Glomerular visceral epithelial cell (primary cell): Measurements from ENCODE around the gene ADPRHL1.
A peak's percentile ranks its signal among the peaks of the same experiment; 100 is the strongest.
"Not testable (repeated sequence)": the region's sequence is repeated elsewhere in the genome, so short reads cannot be mapped to it uniquely, and the experiment has no call there.

ENCODE experiments used
- DNase-seq: peaks from one replicate; pipeline ENCODE4 v3.0.0-alpha.2; 2016; ENCODE audit errors: extremely low spot score

The ADPRHL1 gene

DNA sequence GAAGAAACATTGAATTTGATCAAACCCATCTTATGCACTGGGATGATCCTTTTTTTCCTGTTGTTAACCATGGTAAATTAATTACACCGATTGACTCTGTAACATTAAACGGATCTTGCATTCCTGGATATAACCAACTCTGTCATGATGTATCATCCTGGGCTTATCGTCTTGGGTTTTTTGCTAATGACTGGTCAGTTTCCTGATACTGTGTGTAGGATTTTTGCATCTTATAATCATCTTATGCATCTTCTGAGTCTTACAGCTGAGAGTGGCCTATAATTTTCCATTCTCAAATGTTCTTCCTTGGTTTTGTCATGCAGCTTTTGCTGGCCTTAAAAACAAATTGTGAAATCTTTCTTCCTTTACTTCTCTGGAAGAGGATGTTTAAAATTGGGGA, 24.4 kb upstream of the ADPRHL1 start:
- no peak for DNase-seq

GRCh38 chr13:113476811-113477210, 23.5 kb upstream of the ADPRHL1 start:
- no peak for DNase-seq

GRCh38 chr13:113475911-113476310, 22.6 kb upstream of the ADPRHL1 start:
- no peak for DNase-seq

DNA sequence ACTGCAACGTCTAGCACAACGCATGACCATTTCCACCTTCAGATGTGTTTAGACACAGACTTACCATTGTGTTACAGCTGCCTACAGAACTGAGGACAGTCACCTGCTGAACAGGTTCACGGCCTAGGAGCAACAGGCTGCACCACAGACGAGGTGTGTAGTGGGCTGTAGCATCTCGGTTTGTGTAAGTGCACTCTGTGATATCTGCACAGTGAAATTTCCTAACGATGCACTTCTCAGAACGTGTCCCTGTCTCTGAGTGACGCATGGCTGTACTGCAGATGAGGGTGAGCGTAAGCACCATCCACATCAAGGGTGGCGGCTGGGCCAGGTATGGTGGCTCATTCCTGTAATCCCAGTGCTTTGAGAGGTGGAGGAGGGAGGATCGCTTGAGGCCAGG, 22.0 kb upstream of the ADPRHL1 start:
- DNase-seq = no peak

- DNase-seq = peak; percentile 25
Observed at GRCh38 chr13:113474179-113474578, 20.9 kb upstream of the ADPRHL1 start.

DNA sequence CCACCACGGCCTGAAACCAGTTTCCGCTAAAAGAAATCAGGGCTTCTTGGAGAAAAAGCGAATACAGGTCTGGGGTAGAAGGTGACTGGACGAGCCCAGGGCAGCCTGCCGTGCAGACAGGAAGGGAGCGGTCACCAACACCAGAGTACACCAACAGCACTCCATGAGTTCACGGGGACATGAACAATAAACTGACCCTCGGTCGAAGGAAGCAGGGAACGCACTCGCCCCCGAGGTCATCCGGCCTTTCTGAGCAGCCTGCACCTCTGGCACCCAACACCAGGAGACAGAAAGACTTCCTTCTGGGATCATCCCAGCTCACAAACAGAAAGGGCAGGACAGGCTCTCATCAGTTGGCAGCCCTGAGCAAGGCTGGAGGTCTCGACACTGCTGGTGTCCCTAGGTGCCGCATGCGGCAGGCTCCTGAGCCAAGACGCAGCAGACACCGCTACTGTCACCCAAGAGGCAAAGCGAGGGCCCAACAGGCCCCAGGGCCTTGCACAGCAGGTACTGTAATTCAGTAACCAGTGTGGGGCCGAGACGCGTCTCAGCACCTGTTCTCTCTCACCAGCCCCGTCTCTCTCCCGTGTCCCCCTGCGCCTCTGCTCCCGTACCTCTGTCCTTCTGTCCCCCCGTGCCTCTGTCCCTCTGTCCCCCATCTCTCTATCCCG, 19.2 kb upstream of the ADPRHL1 start:
- DNase-seq = no peak

DNA sequence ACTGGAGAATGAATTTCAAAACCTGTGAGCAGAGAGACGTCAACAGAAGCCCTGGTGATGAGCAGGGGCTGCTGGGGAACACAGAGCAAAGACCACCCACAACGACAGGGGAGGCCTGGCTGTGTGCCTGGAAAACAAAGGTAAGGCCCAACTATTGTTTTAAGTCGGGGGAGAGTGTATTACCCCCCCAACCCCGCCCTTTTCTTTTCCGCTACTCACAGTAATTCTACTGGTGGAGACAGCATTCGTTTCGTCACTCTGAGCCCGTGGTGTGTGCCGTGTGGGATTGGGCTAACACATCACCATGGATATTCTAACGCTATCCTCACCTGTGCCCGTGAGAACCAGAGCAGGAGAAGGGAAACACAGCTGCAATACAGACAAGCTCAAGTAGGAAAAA, 18.6 kb upstream of the ADPRHL1 start:
- no peak for DNase-seq

GRCh38 chr13:113470635-113471163, 17.4 kb upstream of the ADPRHL1 start:
- not testable (repeated sequence) for DNase-seq

DNA sequence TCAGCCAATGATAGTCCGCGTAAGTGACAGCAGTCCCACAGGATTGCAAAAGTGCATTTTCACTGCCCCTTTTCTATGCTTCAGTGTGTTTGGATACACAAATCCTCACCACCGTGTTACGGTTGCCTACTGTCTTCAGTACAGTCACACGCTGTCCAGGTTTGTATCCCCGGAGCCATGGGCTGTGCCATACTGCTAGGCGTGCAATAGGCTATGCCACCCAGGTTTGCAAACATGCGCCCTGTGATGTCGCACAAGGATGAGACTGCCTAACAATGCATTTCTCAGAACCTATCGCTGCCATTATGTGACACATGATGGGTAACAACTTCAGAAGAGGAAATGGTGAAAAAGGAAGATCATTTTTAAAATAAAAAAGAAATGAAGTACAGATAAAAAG, 16.8 kb upstream of the ADPRHL1 start:
- DNase-seq = no peak

DNA sequence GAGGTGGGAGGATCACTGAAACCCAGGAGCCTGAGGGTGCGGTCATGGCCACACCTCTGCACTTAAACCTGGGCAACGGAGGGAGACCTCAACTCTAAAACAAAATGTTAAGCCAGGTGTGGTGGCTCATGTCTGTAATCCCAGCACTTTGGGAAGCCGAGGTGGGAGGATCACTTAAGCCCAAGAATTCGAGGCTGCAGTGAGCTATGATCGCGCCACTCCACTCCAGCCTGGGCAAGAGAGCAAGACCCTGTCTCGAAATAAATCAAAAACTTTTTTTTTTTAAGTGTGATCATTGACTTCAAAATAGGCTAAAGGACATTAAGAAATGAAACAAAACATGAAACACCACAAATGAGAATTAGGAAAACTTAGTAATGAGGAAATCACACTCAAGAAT, 16.3 kb upstream of the ADPRHL1 start:
- DNase-seq = no peak

DNA sequence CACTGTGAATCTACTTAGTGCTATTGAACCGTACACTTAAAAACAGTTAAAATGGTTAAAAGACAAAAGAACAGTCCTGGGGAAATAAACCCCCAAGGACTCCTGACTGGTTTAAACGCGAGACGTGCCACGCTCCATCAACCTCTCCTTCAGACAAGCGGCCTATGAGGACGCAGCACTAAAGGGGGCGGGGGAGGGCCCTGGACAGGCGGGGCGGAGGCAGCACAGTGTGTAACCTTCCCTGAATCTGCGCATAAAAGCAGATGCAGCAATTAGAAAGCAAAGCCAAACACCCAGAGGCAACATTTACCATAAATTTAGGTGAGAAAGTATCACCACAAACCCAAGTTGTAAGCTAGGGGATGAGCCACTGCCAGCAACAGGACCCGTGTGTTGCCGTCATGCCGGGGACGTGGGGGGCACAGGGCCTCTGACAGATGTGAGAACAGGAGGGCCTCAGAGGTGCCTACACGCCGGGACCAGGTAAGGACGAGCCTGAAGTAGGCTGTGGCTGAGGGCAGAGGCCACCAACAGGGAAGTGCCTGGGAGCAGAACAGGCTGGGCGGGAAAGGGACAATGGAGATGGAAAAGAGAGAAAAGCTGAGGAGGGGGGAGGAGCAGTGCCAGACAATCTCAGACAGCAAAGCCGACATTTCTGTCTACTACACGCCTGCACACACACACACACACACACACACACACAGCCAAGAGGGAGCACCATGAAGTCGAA, 15.3 kb upstream of the ADPRHL1 start:
- no peak for DNase-seq

DNA sequence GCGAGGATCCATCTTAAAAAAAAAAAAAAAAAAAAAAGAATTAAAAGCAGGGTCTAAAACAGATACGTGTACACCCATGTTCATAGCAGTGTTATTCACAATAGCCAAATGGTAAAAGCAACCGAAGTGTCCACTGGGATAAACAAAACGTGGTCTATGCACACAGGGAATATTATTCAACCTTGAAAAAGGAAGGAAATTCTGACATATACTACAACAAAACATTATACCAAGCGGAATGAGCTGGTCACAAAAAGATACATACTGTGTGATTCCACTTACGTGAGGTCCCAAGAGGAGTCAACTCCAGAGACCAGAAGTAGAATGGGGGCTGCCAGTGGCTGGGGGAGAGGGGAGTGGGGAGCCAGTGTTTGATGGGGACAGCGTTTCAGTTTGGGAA, 14.7 kb upstream of the ADPRHL1 start:
- DNase-seq = no peak

DNA sequence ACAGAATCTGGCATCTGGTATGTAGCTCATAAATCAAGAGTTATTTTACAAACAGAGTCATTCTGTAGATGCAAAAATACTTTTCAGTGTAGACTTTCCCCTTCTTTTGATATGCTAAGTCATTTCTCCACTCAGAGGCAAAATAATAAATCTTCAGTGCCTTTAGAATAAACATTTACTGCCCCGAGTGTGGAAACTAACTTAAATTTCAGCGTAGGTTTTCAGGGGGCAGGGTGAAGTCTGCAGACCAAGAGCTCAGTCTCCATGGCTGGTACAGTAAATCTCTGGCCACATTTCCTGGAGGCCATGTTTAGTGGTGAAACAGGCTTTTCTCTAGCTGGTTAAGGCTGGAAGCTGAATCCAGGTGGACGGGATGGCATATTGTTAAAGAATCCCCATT, 13.1 kb upstream of the ADPRHL1 start:
- no peak for DNase-seq

- DNase-seq = no peak
Observed at GRCh38 chr13:113465300-113465699, 12.0 kb upstream of the ADPRHL1 start.

- DNase-seq = no peak
Observed at GRCh38 chr13:113464476-113464875, 11.2 kb upstream of the ADPRHL1 start.

GRCh38 chr13:113461022-113461751, 7.9 kb upstream of the ADPRHL1 start:
- DNase-seq = no peak

GRCh38 chr13:113460599-113460998, 7.3 kb upstream of the ADPRHL1 start:
- no peak for DNase-seq

GRCh38 chr13:113460064-113460555, 6.8 kb upstream of the ADPRHL1 start:
- DNase-seq = no peak

DNA sequence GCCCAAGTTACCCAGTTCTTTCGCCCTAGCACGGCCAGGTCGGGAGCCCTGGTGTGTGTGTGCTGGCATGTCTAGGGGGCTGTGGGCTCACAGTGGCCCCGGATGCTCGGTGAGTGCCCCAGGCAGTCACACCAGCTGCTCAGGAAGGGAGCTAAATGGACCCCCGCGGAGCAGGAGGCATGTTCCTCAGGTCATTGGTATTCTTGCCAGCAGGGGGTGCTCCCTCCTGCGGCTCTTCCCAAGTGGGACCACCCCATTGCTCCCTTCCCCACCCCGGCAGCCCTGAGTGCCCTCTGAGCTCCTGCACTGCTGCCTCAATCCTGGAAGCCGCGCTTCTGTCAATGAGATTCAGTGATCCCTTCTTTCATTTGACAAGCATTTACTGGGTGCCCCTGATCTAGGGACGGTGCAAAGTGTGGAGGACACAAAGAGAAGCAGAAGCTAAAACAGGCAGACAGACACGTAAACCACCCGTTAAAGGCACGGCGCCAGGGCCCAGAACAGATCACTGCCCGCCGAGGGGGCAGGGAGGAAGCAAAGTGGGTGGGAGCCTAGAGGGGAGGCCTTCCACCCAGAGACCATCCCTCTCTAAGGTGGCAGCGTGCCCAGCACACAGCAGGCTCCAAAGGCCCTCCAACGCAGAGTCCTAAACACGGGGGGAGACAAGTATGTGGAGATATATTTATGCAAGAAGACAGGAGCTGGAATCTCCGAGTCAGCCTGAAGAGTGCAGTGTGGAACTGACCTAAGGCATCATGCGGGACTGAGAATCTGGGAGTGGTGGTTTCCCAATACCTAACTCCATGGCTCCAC, 5.2 kb upstream of the ADPRHL1 start:
- no peak for DNase-seq

DNA sequence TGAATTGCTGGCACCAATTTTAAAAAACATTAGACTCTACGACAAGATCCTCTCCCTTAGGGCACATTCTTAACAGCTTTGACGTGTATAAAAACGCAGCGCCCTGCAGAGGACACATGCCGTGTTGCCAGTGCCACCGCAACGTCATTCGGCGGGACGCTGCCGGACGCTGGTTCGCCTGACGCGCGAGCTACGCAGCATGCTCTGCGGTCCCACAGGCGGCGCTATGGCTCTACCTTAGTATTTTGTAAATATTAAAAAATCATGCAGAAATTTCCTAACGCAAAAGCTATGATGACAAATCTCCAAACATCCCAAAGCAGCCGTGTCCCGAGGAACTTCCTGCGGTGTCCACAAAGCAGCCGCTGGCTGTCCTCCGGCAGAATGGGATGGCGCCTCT, 4.2 kb upstream of the ADPRHL1 start:
- no peak for DNase-seq

DNA sequence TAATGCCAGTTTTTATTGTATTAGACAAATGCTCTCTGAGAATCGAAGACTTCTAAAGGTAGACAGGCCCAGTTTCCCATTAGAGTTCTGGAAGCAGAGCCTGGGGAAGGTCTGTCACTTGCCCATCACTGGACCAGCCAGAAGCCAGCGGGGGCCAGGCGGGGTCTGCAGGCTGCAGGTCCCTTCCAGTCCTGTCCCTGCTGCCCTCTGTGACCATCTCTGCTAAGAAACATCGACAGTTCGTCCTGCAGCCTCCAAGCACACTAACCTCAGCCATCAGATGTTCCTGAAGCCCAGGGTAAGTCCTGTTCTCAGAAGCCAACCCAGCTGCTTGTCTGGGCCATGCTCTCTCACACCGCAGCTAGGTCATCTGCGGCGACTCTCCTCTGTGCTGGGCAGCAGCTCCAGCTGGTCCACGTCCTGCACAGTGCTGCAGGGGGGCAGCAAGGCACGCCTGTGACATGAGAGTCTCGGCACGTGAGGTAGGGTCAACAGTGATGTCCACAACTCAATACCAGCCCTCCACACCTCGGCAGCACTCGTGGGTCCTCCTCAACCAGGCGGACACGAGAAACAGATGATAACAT, 2.9 kb upstream of the ADPRHL1 start:
- DNase-seq = no peak
